HG02943 (cell line): ENCODE data around the gene GARIN5B.

Source experiments
- ATAC-seq: cut with Tn5 transposase; IDR thresholded peaks from one replicate; pipeline ENCODE4 v1.9.1; 2021; ENCODE audit warnings: mild to moderate bottlenecking, low read depth, moderate library complexity; ENCODE audit not compliant: unreplicated experiment

The GARIN5B gene

DNA sequence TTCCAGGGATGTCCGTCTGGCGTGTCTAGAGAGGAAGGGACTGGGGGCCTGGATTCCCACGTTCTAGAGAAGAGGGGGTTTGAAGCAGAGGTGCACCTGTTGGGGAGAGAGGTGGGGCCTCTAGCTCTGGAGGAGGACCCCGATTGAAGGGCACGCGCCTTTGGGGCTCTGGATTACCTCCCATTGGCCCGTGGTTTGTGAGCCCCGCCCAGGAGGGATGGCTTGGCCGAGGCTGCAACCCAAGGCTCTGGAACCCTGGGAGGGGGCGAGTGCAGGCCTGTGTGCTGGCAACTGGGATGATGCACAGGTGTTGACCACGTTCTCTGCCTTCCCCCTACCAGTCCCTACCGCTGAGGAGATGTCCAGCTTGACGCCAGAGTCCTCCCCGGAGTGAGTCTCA lies 58.1 kb downstream of the GARIN5B start:
- ATAC-seq = no peak
